ENCODE data around the gene LPIN1.

LPIN1 gene

GRCh38 chr2:11762031-11762430 is 15.6 kb downstream of the LPIN1 start:
- DNase-seq (ENCODE audit: low read depth in 2 of 2) = no peak

DNA sequence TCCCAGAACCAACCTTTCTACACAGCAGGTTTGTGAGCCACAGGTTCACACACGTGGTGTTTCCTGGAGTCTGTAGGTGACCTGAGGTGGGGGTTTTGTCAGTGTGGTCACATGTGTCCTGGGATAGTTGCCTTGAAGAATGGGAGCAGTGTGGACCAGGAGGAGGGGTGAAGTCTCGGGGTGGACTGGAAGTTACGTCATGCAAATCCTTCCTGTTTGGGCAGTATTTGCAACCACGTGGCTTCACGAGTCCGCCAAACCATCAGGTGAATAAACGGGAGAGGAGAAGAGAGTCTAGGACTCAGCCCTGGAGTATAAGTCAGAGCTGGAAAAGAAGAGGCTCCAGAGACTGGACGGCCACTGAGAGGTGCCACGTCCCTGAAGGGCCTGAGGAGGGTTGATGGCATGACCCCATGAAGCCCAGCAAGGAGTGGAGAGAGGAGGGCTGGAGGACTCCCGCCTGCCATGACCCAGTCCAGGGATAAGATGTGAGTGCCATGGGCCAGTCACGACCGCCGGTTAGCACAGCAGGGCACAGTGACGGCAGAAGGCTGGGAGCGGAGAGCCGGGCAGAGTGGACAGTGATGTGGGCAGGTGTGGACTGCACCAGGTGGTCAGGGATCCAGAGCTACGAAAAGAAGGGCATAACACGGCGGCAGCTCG is 16.5 kb downstream of the LPIN1 start:
- DNase-seq (ENCODE audit: low read depth in 2 of 2) = no peak

DNA sequence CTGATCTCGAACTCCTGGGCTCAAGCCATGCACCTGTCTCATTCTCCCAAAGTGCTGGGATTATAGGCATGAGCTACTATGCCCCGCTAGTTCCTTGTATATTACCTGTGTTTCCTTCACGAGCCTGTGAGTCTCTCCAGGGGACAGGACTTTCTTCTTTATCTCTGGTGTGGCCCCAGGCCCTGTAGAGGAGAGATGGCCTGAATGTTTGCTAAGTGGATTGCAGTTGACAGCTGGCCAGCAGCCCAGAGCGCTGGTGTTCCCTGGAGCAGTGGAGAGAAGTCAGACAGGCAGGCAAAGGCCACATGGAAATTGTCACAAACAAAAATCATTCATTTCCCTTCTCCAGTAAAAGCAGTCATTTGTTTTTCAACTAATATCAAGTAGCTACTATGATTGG is 17.9 kb downstream of the LPIN1 start:
- no peak for DNase-seq (ENCODE audit: low read depth in 2 of 2)

GRCh38 chr2:11764920-11765319 is 18.5 kb downstream of the LPIN1 start:
- DNase-seq (ENCODE audit: low read depth in 2 of 2) = no peak

- no peak for DNase-seq (ENCODE audit: low read depth in 2 of 2)
These were observed 19.1 kb downstream of the LPIN1 start for GRCh38 chr2:11765501-11765900.

GRCh38 chr2:11766016-11766415 is 19.6 kb downstream of the LPIN1 start:
- DNase-seq (ENCODE audit: low read depth in 2 of 2) = no peak

- DNase-seq (ENCODE audit: low read depth in 2 of 2) = no peak
These were observed 21.3 kb downstream of the LPIN1 start for GRCh38 chr2:11767779-11768178.

- DNase-seq (ENCODE audit: low read depth in 2 of 2) = no peak
These were observed 22.5 kb downstream of the LPIN1 start for GRCh38 chr2:11768946-11769345.

- no peak for DNase-seq (ENCODE audit: low read depth in 2 of 2)
These were observed 23.1 kb downstream of the LPIN1 start for GRCh38 chr2:11769516-11769915.

GRCh38 chr2:11770531-11771188 is 24.2 kb downstream of the LPIN1 start:
- DNase-seq (ENCODE audit: low read depth in 2 of 2) = no peak

DNA sequence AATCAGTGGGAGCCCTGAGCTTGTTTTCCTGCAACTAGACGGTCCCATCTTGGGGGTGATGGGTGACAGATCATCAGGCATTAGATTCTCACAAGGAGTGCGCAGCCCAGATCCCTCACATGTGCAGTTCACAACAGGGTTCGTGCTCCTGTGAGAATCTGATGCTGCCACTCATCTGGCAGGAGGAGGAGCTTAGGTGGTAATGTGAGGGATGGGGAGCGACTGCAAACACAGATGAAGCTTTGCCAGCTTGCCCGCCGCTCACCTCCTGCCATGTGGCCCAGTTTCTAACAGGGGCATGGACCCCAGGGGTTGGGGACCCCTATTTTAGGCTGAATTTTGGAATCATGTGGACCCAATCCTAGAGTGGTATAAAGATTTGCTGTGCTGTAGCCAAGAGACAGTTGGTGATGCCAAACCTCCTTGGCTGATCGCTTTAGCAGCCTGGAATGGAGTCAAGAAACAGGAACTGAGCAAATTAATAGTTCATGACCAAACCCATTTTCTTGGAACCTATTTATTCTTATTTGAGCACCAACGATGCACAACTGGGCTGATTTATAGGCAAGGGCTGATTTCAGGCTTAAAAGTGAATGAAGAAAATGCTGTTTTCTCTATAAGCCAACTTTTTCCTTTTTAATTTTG is 25.7 kb downstream of the LPIN1 start:
- no peak for DNase-seq (ENCODE audit: low read depth in 2 of 2)

DNA sequence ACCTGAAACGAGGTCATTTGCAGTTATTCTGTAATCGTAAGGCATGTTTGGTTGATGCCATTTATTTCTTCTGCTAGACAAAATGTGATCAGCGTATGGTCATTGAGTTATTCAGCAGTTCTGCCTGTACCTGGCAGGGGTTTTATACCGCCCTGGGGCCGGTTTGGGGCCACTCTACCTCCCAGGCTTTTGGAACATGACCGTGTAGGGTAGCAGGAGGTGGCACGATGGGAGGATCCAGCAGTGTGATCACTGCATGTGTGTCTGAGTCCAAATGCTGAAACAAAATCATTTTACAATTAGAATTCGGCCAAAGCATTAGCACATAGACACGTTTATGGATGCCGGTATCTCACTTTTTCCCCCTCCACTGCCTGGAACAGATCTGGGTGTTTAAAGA is 26.7 kb downstream of the LPIN1 start:
- DNase-seq (ENCODE audit: low read depth in 2 of 2) = no peak

- DNase-seq (ENCODE audit: low read depth in 2 of 2) = no peak
These were observed 27.5 kb downstream of the LPIN1 start for GRCh38 chr2:11773747-11774525.

DNA sequence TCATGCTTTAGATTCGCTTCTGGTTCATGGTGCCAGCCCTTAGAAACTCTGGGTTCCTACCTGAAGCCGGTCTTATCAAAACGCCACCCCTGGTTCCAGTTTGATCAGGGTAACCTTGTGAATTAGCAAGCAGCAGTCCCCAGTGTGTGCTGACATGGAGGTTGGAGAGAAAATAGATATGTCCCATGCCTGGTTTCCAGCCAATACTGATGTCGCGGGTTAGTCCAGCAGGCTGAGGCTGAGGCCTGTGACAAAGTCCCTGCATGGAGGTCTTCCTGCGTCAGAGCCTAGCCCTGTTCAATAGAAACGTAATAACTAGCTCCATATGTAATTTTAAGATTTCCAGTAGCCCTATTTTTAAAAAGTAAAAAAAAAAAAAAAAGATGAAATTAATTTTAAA is 28.2 kb downstream of the LPIN1 start:
- no peak for DNase-seq (ENCODE audit: low read depth in 2 of 2)

DNA sequence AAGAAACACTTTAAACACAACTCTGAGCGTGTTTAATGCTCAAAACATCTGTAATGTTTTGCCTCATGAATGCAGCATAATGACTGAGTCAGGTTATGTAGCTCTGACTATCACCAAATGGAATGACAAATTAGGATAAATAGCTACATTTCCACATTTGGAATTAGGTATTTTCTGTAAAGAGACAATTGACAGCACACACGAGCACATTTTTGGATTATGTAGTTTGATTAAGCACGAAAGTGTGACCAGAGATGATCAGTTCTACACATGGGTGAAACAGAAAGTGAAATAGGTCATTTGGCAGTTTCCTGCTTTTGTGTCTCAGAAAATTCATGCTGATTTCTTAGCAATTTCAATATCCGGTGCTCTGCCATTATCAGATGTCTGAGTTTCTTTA is 29.0 kb downstream of the LPIN1 start:
- no peak for DNase-seq (ENCODE audit: low read depth in 2 of 2)

- DNase-seq (ENCODE audit: low read depth in 2 of 2) = no peak
These were observed 30.8 kb downstream of the LPIN1 start for GRCh38 chr2:11777066-11777782.

DNA sequence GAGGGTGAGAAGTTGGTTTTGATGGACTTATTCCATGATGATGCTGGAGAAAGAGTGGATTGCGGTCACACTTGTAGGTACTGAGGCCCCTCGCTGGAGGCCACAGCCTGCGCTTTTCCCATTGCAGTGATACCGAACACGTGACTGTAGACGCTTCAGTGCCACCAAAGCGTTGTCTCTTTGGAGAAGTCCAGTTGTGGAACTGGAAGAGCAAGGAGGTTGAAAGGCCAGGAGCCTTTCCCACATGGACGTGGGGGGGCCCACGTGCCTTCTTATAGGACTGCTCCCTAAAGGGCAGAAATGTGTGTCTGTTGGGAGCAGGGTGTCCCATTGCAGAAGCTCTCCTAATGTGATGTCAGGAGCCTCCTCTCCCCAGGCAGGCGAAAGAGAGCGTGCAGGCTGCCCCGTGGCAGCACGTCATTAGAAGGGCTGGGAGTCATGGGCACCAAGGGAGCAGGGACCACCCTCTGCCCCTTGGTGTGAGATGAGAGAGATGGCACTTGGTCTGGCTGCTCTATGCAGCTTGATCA is 31.5 kb downstream of the LPIN1 start:
- no peak for DNase-seq (ENCODE audit: low read depth in 2 of 2)

DNA sequence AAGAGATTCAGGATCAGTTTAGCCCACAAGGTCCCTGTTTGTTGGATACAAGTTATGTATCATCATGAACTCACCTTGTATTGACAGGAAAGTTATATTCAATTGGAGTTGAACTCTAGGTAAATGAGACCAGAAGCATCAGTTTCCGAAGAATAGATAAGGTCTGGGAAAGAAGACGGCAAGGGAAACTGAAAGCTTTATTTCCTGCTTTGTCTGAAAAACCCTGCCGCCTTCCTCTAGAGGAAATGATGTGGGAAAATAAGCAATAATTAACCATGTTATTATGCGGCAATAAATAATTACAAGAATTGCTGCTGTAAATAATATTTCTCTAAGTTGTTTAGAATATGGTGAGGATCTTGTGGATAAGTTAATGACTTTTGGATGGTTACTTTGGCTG is 32.0 kb downstream of the LPIN1 start:
- DNase-seq (ENCODE audit: low read depth in 2 of 2) = no peak

DNA sequence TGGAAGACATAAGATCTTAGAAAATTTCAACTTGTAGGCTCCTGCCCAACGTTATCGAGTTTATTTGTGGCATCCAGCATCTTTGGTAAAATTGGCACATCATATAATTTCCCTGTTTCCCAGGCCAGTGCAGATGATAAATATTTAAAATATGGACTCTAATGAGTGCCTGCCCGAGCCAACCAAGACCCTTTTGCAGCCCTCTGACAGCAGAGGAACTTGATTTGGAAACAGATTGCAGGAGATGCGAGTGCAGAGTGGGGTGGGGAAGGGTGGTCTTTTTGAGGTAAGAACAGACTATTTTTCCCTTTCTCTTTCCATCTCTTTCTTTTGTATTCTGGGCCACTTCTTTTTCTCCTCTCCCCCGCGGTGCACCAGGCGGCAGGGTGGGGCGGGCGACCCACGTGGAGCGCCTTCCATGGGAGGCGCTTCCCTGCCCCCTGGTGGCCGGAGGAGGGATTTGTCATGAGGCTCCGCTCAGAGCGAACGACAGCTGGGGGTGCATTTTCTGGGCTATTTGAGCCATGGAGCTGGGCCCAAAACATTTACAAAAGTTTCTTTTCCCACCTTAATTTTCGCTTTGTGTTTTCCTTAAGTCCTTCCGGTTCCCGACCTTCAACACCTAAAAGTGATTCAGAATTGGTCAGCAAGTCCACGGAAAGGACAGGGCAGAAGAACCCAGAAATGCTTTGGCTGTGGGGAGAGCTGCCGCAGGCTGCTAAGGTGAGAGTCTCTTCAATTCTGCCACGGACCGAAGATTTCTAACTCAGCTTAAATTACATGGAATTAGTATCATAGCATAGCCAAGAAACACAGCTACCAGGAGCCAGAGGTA is 32.7 kb downstream of the LPIN1 start:
- no peak for DNase-seq (ENCODE audit: low read depth in 2 of 2)

- no peak for DNase-seq (ENCODE audit: low read depth in 2 of 2)
These were observed 35.2 kb downstream of the LPIN1 start for GRCh38 chr2:11781602-11782001.

- no peak for DNase-seq (ENCODE audit: low read depth in 2 of 2)
These were observed 37.8 kb downstream of the LPIN1 start for GRCh38 chr2:11784280-11784679.
